AG04449 (cell line): ENCODE measurements around the gene TACO1.

Experiments used
- CTCF ChIA-PET: fragments of 350-600 bp; formaldehyde crosslinking; extraction: SDS; loops from one replicate; lab custom pipeline; 2021; ENCODE audit warnings: antibody characterized with exemption; lab: Yijun Ruan, JAX
- POLR2A ChIA-PET: fragments of 400-600, 350-600 bp; formaldehyde crosslinking; extraction: SDS; loops from one replicate; lab custom pipeline; 2020; ENCODE audit warnings: antibody characterized with exemption, inconsistent platforms; lab: Yijun Ruan, JAX
- DNase-seq: peaks from one replicate; pipeline ENCODE4 v3.0.0-alpha.2; 2010; ENCODE audit warnings: low read depth, low spot score
- H3K4me3 ChIP-seq: 2 replicates; pipeline ENCODE4 v1.5.1; 2011; ENCODE audit warnings: low read depth, mild to moderate bottlenecking, control low read depth, low read length
- CTCF ChIP-seq: IDR thresholded peaks from one replicate; pipeline ENCODE4 v1.5.1; 2011; ENCODE audit warnings: mild to moderate bottlenecking, moderate library complexity, low read length, control low read depth, inconsistent platforms; ENCODE audit not compliant: insufficient read depth; ENCODE audit errors: missing control alignments

Gene TACO1

GRCh38 chr17:63573634-63574033 is 27.1 kb upstream of the TACO1 start:
- no peak for DNase-seq
- ChIA-PET POLR2A (no interaction called here), CTCF (interaction anchor here (1.5 to 6.4 kb wide), 2 partner anchors 145 to 148 kb away, joined by 4 to 42 read pairs; no protein-coding TSS in a partner anchor)
- H3K4me3 ChIP-seq: no peak overlapping the region
- peak; percentile 19 for TF ChIP-seq CTCF

GRCh38 chr17:63578027-63578768 is 22.5 kb upstream of the TACO1 start:
- ChIA-PET POLR2A (no interaction called here), CTCF (interaction anchor here (0.9 to 7.3 kb wide), 3 partner anchors 9 to 171 kb away, joined by 3 to 30 read pairs (median 3); no protein-coding TSS in a partner anchor)
- TF ChIP-seq CTCF: no peak
- no peak for DNase-seq
- H3K4me3 ChIP-seq: no peak overlapping the region

GRCh38 chr17:63578769-63579111 is 22.0 kb upstream of the TACO1 start:
- TF ChIP-seq CTCF: no peak
- CTCF ChIA-PET: interaction anchor here (0.9 to 7.3 kb wide), 3 partner anchors 10 to 171 kb away, joined by 3 to 30 read pairs (median 3); no protein-coding TSS in a partner anchor
- POLR2A ChIA-PET: no interaction called here
- H3K4me3 ChIP-seq: no peak overlapping the region
- DNase-seq: no peak

GRCh38 chr17:63579633-63580032 is 21.1 kb upstream of the TACO1 start:
- TF ChIP-seq CTCF: no peak
- CTCF ChIA-PET: interaction anchor here (1.3 to 7.3 kb wide), 3 partner anchors 32 to 172 kb away, joined by 3 to 30 read pairs (median 4); no protein-coding TSS in a partner anchor
- no peak for DNase-seq
- POLR2A ChIA-PET: no interaction called here
- H3K4me3 ChIP-seq: no peak overlapping the region

DNA sequence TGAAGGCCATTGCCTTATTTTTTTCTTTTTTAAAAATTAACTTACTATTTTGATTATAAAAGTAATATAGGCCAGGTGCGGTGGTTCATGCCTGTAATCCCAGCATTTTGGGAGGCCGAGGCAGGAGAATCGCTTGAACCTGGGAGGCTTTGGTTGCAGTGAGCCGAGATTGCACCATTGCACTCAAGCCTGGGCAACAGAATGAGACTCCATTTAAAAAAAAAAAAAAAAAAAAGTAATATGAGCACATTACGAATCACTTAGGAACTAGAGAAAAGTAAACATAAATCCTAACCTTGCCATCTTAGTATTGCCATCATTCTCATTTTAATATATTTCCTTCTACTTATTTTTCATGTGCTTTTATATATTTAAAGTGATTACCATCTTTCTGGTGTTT is 12.9 kb upstream of the TACO1 start:
- no peak for TF ChIP-seq CTCF
- H3K4me3 ChIP-seq: no peak overlapping the region
- DNase-seq: no peak
- CTCF ChIA-PET: no interaction called here
- POLR2A ChIA-PET: no interaction called here

GRCh38 chr17:63588797-63589196 is 11.9 kb upstream of the TACO1 start:
- no peak for TF ChIP-seq CTCF
- DNase-seq: no peak
- ChIA-PET POLR2A (no interaction called here), CTCF (interaction anchor here (1.1 kb wide), 1 partner anchor 182 kb away, joined by 3 read pairs; no protein-coding TSS in a partner anchor)
- no peak overlapping the region for H3K4me3 ChIP-seq
